Lung (tissue), 12 donors: ENCODE data around the gene PUSL1. TPM values are rescaled to one million over a fixed set of nuclear protein-coding genes. Genes with fewer than 3 reads are reported as not detected.

Experiments used
- ATAC-seq: fragments of 200-7000 bp; cut with Tn5 transposase; one replicate; pipeline ENCODE4 v1.9.1; 2020; ENCODE audit warnings: moderate number of reproducible peaks; ENCODE audit not compliant: insufficient read depth, low FRiP score
- DNase-seq, 3 donors: peaks; one replicate each; pipeline ENCODE4 v3.0.0-alpha.2; 2013 to 2017
- H3K27ac ChIP-seq, 2 donors: one replicate each; pipeline ENCODE4 v1.5.1; 2013; ENCODE audit warnings: mild to moderate bottlenecking in 2 of 2, moderate library complexity in 2 of 2, control low read depth in 1 of 2, inconsistent platforms in 1 of 2, low read depth in 1 of 2, low read length in 1 of 2
- H3K27me3 ChIP-seq, 3 donors: one replicate each; pipeline ENCODE4 v1.5.1; 2013; ENCODE audit warnings: low read length in 2 of 3; ENCODE audit not compliant: control insufficient read depth in 3 of 3, insufficient read depth in 3 of 3
- H3K36me3 ChIP-seq, 4 donors: one replicate each; pipeline ENCODE4 v1.5.1; 2013; ENCODE audit warnings: low read length in 4 of 4, mild to moderate bottlenecking in 1 of 4, moderate library complexity in 1 of 4; ENCODE audit not compliant: control insufficient read depth in 4 of 4, insufficient read depth in 4 of 4
- H3K4me1 ChIP-seq, 5 donors: one replicate each; pipeline ENCODE4 v1.5.1; 2013; ENCODE audit warnings: low read length in 5 of 5, mild to moderate bottlenecking in 2 of 5, moderate library complexity in 1 of 5; ENCODE audit not compliant: control insufficient read depth in 5 of 5, insufficient read depth in 5 of 5
- H3K4me3 ChIP-seq: one replicate; pipeline ENCODE4 v1.5.1; 2013; ENCODE audit warnings: mild to moderate bottlenecking, control low read depth, moderate library complexity
- H3K9ac ChIP-seq, 2 donors: one replicate each; pipeline ENCODE4 v1.5.1; 2013; ENCODE audit warnings: low read length in 2 of 2, control low read depth in 1 of 2; ENCODE audit not compliant: insufficient read depth in 1 of 2
- H3K9me3 ChIP-seq, 4 donors: one replicate each; pipeline ENCODE4 v1.5.1; 2013; ENCODE audit warnings: low read length in 3 of 4, mild to moderate bottlenecking in 1 of 4, moderate library complexity in 1 of 4; ENCODE audit not compliant: control insufficient read depth in 4 of 4, insufficient read depth in 3 of 4
- CTCF ChIP-seq: IDR thresholded peaks from 2 replicates; pipeline ENCODE4 v1.5.1; 2012; ENCODE audit warnings: mild to moderate bottlenecking; ENCODE audit errors: control extremely low read depth, extremely low read depth
- WGBS, 2 donors: extraction: QIAGEN DNeasy Blood & Tissue Kit; methylation state at CpG; one replicate each; pipeline ENCODE4 v1.1.7; 2013; 5-methylcytosine and 5-hydroxymethylcytosine counted together
- polyA plus RNA-seq, 2 donors: library from polyadenylated mRNA; stranded (reverse); fragments of 200-250 nt; gene quantifications; one replicate each; pipeline ENCODE4 v1.2.1, GENCODE V29; 2013
- total RNA-seq, 2 donors: library from RNA; depleted of rRNA in 1 of 2; stranded (reverse); fragments of >200 nt in 1 of 2; gene quantifications; one replicate each; pipeline ENCODE4 v1.2.1, GENCODE V29; 2014 to 2021
- donor health status: control.
- donor health status: control.
- donor health status: Bipolar disorder and iron deficiency.
- donor health status: healthy.
- donor health status: DM: yes; HTN: yes; CAD: no.

The PUSL1 gene
- total and polyA plus RNA-seq, 4 donors: 11.3 to 23.7 (median 18.6) TPM

GRCh38 chr1:1322952-1323351, 14.6 kb downstream of the PUSL1 start:
- H3K4me1 ChIP-seq: peaks cover 0 to 23% (median 8%) of the 10 kb centered on the region in 5 donors
- no peaks in the 10 kb centered on the region for H3K27me3 ChIP-seq
- no peak for TF ChIP-seq CTCF
- no peak for DNase-seq
- H3K27ac ChIP-seq: no peak overlapping the region
- peaks cover 0 to 33% (median 6%) of the 10 kb centered on the region in 4 donors for H3K36me3 ChIP-seq
- WGBS, 2 donors: 85 to 94% methylated on average over 10 of the region's 10 CpGs
- H3K9me3 ChIP-seq: no peaks in the 10 kb centered on the region
- no peak for ATAC-seq
- H3K9ac ChIP-seq: no peak overlapping the region
- H3K4me3 ChIP-seq: no peak overlapping the region

GRCh38 chr1:1324084-1324523, 15.7 kb downstream of the PUSL1 start:
- H3K27me3 ChIP-seq: no peaks in the 10 kb centered on the region
- no peak for TF ChIP-seq CTCF
- H3K9me3 ChIP-seq: no peaks in the 10 kb centered on the region
- DNase-seq: no peak
- H3K9ac ChIP-seq: no peak overlapping the region
- peaks cover 0 to 37% (median 5%) of the 10 kb centered on the region in 4 donors for H3K36me3 ChIP-seq
- H3K27ac ChIP-seq: peak overlapping the region; percentile 77 to 83
- ATAC-seq: no peak
- H3K4me3 ChIP-seq: peak overlapping the region; percentile 90
- 1% methylated on average over 34 to 41 of the region's 41 CpGs for WGBS, 2 donors
- peaks cover 0 to 23% (median 8%) of the 10 kb centered on the region in 5 donors for H3K4me1 ChIP-seq

GRCh38 chr1:1324524-1325287, 16.3 kb downstream of the PUSL1 start, which contains the start of the genes CPTP and INTS11:
TSS of gene CPTP (plus strand) at chr1:1324802. CDS start at chr1:1326911, 2,109 bp downstream.
TSS of gene INTS11 (minus strand) at chr1:1324660. CDS start at chr1:1324608, 52 bp downstream.
- Histone ChIP-seq H3K4me3 (peak within 1 kb of the TSS; percentile 90), H3K9me3 (no peaks in the 10 kb centered on the region), H3K36me3 (peaks cover 0 to 33% (median 4%) of the 10 kb centered on the region in 4 donors), H3K27me3 (no peaks in the 10 kb centered on the region), H3K27ac (peak within 1 kb of the TSS; percentile 77 to 85), H3K4me1 (peaks cover 0 to 23% (median 8%) of the 10 kb centered on the region in 5 donors), H3K9ac (peak within 1 kb of the TSS; percentile 45 to 81)
- peak; percentile 91 for ATAC-seq
- peak; percentile 91 to 95 (median 94) for DNase-seq
- TF ChIP-seq CTCF: no peak
- 0 to 2% methylated on average over 48 to 84 of the region's 84 CpGs for WGBS, 2 donors
